ENCODE results near the gene COL2A1. TPM values are rescaled to one million over a fixed set of nuclear protein-coding genes. Genes with fewer than 3 reads are reported as not detected.

Gene COL2A1
- total RNA-seq, 4 donors from 2014 or later = 0.15 to 1.9 TPM; not detected in 2

DNA sequence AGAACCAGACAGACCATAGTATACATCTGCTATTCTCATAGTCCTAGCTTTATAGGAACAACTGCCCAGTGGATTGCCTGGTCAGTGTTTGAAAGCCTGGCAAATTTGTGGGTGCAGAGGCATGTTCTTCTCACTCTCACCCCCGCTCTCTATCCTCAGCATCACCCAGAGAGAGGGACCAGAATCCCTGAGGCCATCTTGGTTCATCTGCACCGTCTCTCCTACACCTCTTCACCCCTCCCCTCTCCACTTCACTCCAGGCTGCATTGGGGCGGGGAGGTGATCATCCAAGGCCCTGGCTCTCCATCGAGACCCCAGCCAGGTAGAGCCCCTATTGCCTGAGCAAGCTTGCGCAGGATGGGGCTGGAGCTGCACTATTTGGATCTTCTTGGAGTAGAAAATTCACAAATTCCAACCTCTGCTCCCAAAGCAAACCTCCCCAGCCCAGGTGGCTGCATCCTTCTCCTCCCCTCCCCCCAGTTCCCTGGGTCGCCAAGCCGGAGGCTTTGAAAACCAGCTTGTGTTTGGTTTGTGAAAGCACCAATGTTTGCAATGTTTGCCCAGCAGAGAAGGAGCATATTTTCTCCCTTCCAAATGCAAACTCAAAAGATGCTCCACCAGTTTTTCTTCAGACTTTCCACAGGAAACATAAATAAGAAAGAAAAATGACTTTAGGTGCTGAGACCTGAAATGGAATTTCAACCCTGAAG, 18.6 kb upstream of the COL2A1 start:
- H3K27me3 ChIP-seq = peaks cover 0 to 4% of the 10 kb centered on the region in 2 donors
- no peak for TF ChIP-seq POLR2A (IDR thresholded peaks at IDR 0.05)
- TF ChIP-seq, protein P1, sequence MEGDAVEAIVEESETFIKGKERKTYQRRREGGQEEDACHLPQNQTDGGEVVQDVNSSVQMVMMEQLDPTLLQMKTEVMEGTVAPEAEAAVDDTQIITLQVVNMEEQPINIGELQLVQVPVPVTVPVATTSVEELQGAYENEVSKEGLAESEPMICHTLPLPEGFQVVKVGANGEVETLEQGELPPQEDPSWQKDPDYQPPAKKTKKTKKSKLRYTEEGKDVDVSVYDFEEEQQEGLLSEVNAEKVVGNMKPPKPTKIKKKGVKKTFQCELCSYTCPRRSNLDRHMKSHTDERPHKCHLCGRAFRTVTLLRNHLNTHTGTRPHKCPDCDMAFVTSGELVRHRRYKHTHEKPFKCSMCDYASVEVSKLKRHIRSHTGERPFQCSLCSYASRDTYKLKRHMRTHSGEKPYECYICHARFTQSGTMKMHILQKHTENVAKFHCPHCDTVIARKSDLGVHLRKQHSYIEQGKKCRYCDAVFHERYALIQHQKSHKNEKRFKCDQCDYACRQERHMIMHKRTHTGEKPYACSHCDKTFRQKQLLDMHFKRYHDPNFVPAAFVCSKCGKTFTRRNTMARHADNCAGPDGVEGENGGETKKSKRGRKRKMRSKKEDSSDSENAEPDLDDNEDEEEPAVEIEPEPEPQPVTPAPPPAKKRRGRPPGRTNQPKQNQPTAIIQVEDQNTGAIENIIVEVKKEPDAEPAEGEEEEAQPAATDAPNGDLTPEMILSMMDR (IDR thresholded peaks at IDR 0.05) = no peak
- intact Hi-C loops (cut with DNase I; ENCODE audit: low total_unique reads) = no loop called here

GRCh38 chr12:48022180-48022521, 17.9 kb upstream of the COL2A1 start:
- Histone ChIP-seq H3K27me3 (peaks cover 0 to 4% of the 10 kb centered on the region in 2 donors), H3K9me3 (no peaks in the 10 kb centered on the region), H3K36me3 (no peaks in the 10 kb centered on the region), H3K27ac (no peak overlapping the region), H3K4me1 (no peaks in the 10 kb centered on the region), H3K4me3 (no peak overlapping the region)
- intact Hi-C loops (cut with DNase I; ENCODE audit: low total_unique reads) = no loop called here
- TF ChIP-seq, protein P1 (IDR thresholded peaks at IDR 0.05) = no peak
- no peak for TF ChIP-seq POLR2A (IDR thresholded peaks at IDR 0.05)
- DNase-seq = no peak

More for the DNA sequence above, 18.6 kb upstream of the COL2A1 start:
- DNase-seq = no peak
- Histone ChIP-seq H3K4me1 (no peaks in the 10 kb centered on the region), H3K9me3 (no peaks in the 10 kb centered on the region), H3K4me3 (no peak overlapping the region), H3K36me3 (no peaks in the 10 kb centered on the region), H3K27ac (no peak overlapping the region)

GRCh38 chr12:48021485-48022179, 17.4 kb upstream of the COL2A1 start:
- Histone ChIP-seq H3K36me3 (no peaks in the 10 kb centered on the region), H3K27me3 (peaks cover 0 to 4% of the 10 kb centered on the region in 2 donors), H3K27ac (no peak overlapping the region), H3K4me3 (no peak overlapping the region), H3K4me1 (no peaks in the 10 kb centered on the region), H3K9me3 (no peaks in the 10 kb centered on the region)
- no peak for DNase-seq
- intact Hi-C loops (cut with DNase I; ENCODE audit: low total_unique reads) = no loop called here
- TF ChIP-seq, protein P1 (IDR thresholded peaks at IDR 0.05) = no peak
- TF ChIP-seq POLR2A (IDR thresholded peaks at IDR 0.05) = no peak

GRCh38 chr12:48019639-48020265, 15.5 kb upstream of the COL2A1 start:
- TF ChIP-seq, protein P1 (IDR thresholded peaks at IDR 0.05) = no peak
- no peak for TF ChIP-seq POLR2A (IDR thresholded peaks at IDR 0.05)
- Histone ChIP-seq H3K4me3 (no peak overlapping the region), H3K27ac (no peak overlapping the region), H3K36me3 (no peaks in the 10 kb centered on the region), H3K4me1 (no peaks in the 10 kb centered on the region), H3K27me3 (peaks cover 0 to 4% of the 10 kb centered on the region in 2 donors), H3K9me3 (no peaks in the 10 kb centered on the region)
- intact Hi-C loops (cut with DNase I; ENCODE audit: low total_unique reads) = no loop called here
- no peak for DNase-seq

GRCh38 chr12:48018618-48018995, 14.3 kb upstream of the COL2A1 start:
- intact Hi-C loops (cut with DNase I; ENCODE audit: low total_unique reads) = no loop called here
- Histone ChIP-seq H3K9me3 (no peaks in the 10 kb centered on the region), H3K4me1 (no peaks in the 10 kb centered on the region), H3K27me3 (peaks cover 0 to 4% of the 10 kb centered on the region in 2 donors), H3K4me3 (no peak overlapping the region), H3K27ac (no peak overlapping the region), H3K36me3 (no peaks in the 10 kb centered on the region)
- no peak for TF ChIP-seq POLR2A (IDR thresholded peaks at IDR 0.05)
- TF ChIP-seq, protein P1 (IDR thresholded peaks at IDR 0.05) = no peak
- no peak for DNase-seq

All from uterus (tissue), 4 donors.